Measurements from ENCODE around the gene RUVBL1.
A peak's percentile ranks its signal among the peaks of the same experiment; 100 is the strongest.

RUVBL1 gene

DNA sequence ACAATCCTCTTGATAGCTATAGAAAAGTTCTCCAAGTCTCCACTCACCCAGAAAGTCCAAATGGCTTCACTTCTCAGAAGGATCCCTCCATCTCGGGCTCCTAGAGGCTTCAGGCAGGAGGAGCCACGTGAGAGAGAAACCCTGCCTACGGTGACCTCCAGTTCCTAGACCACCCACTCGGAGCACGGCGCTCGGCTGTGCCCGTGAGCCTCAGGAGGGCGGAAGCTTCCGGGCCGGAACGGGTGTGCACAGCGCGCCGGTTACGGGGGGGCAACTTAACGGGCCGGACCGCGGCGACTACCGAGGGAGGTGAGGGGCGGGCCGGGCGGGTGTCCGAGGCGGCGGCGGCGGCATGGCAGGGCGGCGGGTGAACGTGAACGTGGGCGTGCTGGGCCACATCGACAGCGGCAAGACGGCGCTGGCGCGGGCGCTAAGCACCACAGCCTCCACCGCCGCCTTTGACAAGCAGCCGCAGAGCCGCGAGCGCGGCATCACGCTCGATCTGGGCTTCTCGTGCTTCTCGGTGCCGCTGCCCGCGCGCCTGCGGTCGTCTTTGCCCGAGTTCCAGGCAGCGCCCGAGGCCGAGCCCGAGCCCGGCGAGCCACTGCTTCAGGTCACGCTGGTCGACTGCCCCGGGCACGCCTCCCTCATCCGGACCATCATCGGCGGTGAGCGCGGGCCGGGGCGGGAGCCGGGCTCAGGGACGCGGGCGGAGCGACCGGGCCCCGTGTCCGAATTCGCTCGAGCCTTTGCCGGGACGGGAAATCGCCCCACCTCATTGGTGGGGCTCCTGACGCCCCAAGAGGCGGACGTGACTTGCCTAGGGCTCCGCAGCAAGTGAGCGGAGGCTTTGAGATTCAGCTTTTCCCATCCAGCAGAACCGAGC, 29.8 kb upstream of the RUVBL1 start, which contains the start of gene EEFSEC:
Gene EEFSEC, plus strand, starts transcription at position 326 of the 886 bp plus-strand sequence. Its CDS starts 27 bp downstream, at position 353.
- Histone ChIP-seq H3K4me1 (ENCODE audit: control insufficient read depth in 1 of 2, insufficient read depth in 2 of 2, low read length in 2 of 2) (peaks cover 0 to 7% of the 10 kb centered on the region in 2 donors), H3K27ac (ENCODE audit: low read length) (peak within 1 kb of the TSS; percentile 41), H3K27me3 (ENCODE audit: low read depth, low read length) (no peaks in the 10 kb centered on the region), H3K36me3 (ENCODE audit: control insufficient read depth in 1 of 2, insufficient read depth in 2 of 2, low read length in 2 of 2) (peaks cover 0 to 13% of the 10 kb centered on the region in 2 donors), H3K9me3 (ENCODE audit: control insufficient read depth in 1 of 2, low read length in 2 of 2) (no peaks in the 10 kb centered on the region), H3K4me3 (ENCODE audit: low read depth in 1 of 2, low read length in 2 of 2) (peak within 1 kb of the TSS; percentile 63 to 83)

DNA sequence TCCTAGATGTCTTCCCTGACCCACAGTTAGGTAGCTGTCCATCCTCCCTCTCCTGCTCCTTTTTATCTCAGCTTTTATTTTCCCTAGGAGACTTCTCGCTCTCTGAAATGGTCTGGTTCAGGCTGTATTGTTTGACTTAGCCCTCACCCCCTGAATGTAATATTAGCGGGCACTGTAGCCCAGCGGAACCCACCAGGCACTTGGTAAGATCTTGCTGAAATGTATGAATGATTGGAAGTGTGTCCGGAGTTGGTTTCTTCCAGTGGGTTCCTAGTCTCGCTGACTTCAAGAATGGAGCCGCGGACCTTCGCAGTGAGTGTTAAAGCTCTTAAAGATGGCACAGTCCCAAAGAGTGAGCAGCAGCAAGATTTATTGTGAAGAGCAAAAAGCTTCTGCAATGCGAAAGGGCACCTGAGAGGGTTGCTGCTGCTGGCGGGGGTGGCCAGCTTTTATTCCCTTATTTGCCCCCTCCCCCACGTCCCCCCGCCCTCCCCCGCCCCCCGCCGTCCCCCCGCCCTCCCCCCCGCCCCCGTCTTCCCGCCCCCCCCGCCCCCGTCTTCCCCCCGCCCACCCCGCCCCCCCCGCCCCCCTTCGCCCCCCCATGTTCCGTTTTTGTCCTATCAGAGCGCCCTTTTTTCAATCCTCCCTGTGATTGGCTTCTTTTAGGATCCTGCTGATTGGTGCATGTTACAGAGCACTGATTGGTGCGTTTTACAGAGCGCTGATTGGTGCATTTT, 29.0 kb upstream of the RUVBL1 start:
- peaks cover 0 to 7% of the 10 kb centered on the region in 2 donors for H3K4me1 ChIP-seq (ENCODE audit: control insufficient read depth in 1 of 2, insufficient read depth in 2 of 2, low read length in 2 of 2)
- no peak overlapping the region for H3K27ac ChIP-seq (ENCODE audit: low read length)
- peak overlapping the region; percentile 62 to 83 for H3K4me3 ChIP-seq (ENCODE audit: low read depth in 1 of 2, low read length in 2 of 2)
- no peaks in the 10 kb centered on the region for H3K27me3 ChIP-seq (ENCODE audit: low read depth, low read length)
- H3K9me3 ChIP-seq (ENCODE audit: control insufficient read depth in 1 of 2, low read length in 2 of 2) = no peaks in the 10 kb centered on the region
- H3K36me3 ChIP-seq (ENCODE audit: control insufficient read depth in 1 of 2, insufficient read depth in 2 of 2, low read length in 2 of 2) = peaks cover 0 to 10% of the 10 kb centered on the region in 2 donors

DNA sequence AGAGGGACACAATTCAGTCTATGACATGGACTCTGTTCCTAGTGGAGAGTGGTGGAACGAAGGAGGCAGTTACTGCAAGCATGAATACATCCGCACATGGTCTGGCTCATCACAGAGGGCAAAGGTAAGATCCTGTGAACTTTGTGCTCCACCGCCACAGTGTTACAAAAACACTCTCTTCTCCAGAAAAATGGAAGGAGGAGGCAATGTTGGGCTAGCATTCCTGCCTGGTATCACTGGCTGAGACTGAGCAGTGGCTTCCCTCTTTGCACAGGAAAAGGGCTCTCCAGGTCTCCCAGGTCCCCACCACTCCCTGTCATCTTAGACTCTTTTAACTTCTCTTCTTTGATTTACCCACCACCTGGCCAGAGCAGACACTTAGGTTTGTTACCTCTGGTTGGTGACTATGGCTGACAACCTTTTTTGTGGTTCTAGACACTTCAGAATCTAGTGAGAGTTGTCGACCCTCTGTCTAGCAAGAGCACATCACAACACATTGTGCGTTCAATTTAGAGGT, 28.2 kb upstream of the RUVBL1 start:
- H3K36me3 ChIP-seq (ENCODE audit: control insufficient read depth in 1 of 2, insufficient read depth in 2 of 2, low read length in 2 of 2) = peaks cover 0 to 4% of the 10 kb centered on the region in 2 donors
- peaks cover 0 to 7% of the 10 kb centered on the region in 2 donors for H3K4me1 ChIP-seq (ENCODE audit: control insufficient read depth in 1 of 2, insufficient read depth in 2 of 2, low read length in 2 of 2)
- no peak overlapping the region for H3K4me3 ChIP-seq (ENCODE audit: low read depth in 1 of 2, low read length in 2 of 2)
- H3K27me3 ChIP-seq (ENCODE audit: low read depth, low read length) = no peaks in the 10 kb centered on the region
- H3K9me3 ChIP-seq (ENCODE audit: control insufficient read depth in 1 of 2, low read length in 2 of 2) = no peaks in the 10 kb centered on the region
- H3K27ac ChIP-seq (ENCODE audit: low read length) = no peak overlapping the region

DNA sequence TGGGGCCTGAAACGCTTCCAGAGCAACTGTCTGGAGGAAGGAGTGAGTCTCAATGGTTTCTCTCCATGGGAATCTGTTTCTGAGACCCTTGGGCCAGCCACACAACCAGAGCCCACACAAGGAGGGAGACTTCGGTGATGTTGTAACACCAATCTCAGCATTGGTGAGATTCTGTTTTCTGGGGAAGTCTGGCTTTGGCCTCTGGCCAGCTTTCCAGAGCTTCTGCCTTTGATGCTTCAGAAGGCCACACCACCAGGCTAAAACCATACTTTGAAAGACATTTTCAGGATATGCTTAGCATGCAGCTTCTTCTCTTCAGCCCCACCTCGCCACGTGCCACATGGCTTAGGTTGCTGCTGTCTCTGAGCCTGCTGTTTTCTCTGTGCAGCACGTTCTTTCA, 26.0 kb upstream of the RUVBL1 start:
- H3K4me3 ChIP-seq (ENCODE audit: low read depth in 1 of 2, low read length in 2 of 2) = no peak overlapping the region
- no peaks in the 10 kb centered on the region for H3K9me3 ChIP-seq (ENCODE audit: control insufficient read depth in 1 of 2, low read length in 2 of 2)
- H3K27ac ChIP-seq (ENCODE audit: low read length) = no peak overlapping the region
- H3K27me3 ChIP-seq (ENCODE audit: low read depth, low read length) = no peaks in the 10 kb centered on the region
- H3K4me1 ChIP-seq (ENCODE audit: control insufficient read depth in 1 of 2, insufficient read depth in 2 of 2, low read length in 2 of 2) = peaks cover 0 to 7% of the 10 kb centered on the region in 2 donors
- H3K36me3 ChIP-seq (ENCODE audit: control insufficient read depth in 1 of 2, insufficient read depth in 2 of 2, low read length in 2 of 2) = no peaks in the 10 kb centered on the region

DNA sequence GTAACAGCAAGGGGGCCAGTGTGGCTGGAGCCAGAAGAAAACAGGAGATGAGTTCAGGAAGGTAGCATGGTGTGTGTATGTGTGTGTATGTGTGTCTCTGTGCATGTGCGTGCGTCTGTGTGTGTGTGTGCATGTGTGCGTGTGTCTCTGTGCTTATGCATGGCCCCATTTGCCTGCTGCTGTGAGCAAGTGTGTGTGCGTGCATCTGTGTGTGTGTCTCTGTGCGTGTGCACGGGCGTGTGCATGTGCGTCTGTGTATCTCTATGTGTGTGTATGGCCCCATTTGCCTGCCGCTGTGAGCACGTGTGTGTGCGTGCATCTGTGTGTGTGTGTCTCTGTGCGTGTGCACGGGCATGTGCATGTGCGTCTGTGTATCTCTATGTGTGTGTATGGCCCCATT, 22.6 kb upstream of the RUVBL1 start:
- no peak overlapping the region for H3K4me3 ChIP-seq (ENCODE audit: low read depth in 1 of 2, low read length in 2 of 2)
- H3K9me3 ChIP-seq (ENCODE audit: control insufficient read depth in 1 of 2, low read length in 2 of 2) = no peaks in the 10 kb centered on the region
- H3K4me1 ChIP-seq (ENCODE audit: control insufficient read depth in 1 of 2, insufficient read depth in 2 of 2, low read length in 2 of 2) = no peaks in the 10 kb centered on the region
- no peak overlapping the region for H3K27ac ChIP-seq (ENCODE audit: low read length)
- H3K27me3 ChIP-seq (ENCODE audit: low read depth, low read length) = no peaks in the 10 kb centered on the region
- H3K36me3 ChIP-seq (ENCODE audit: control insufficient read depth in 1 of 2, insufficient read depth in 2 of 2, low read length in 2 of 2) = no peaks in the 10 kb centered on the region

DNA sequence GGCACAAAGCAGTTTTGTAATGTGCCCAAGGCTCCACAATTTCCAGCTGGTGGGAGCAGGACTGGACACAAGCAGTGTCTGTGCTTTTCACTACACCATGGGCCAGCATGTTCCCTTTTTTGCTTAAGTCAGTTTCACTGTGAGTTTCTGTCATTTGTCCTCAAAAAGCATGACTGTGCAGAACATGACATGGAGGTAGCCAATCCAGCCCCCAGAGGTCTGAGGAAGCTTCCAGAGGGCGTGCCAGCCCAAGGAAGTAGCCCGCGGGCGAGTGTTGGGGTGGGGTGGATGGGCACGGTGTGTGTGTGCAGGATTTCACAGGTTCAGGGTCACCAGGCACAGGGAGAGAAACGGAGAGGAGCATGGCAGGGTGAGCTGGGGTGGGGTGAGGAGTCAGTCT, 21.7 kb upstream of the RUVBL1 start:
- Histone ChIP-seq H3K27me3 (ENCODE audit: low read depth, low read length) (no peaks in the 10 kb centered on the region), H3K4me1 (ENCODE audit: control insufficient read depth in 1 of 2, insufficient read depth in 2 of 2, low read length in 2 of 2) (no peaks in the 10 kb centered on the region), H3K27ac (ENCODE audit: low read length) (no peak overlapping the region), H3K9me3 (ENCODE audit: control insufficient read depth in 1 of 2, low read length in 2 of 2) (no peaks in the 10 kb centered on the region), H3K4me3 (ENCODE audit: low read depth in 1 of 2, low read length in 2 of 2) (no peak overlapping the region), H3K36me3 (ENCODE audit: control insufficient read depth in 1 of 2, insufficient read depth in 2 of 2, low read length in 2 of 2) (no peaks in the 10 kb centered on the region)

DNA sequence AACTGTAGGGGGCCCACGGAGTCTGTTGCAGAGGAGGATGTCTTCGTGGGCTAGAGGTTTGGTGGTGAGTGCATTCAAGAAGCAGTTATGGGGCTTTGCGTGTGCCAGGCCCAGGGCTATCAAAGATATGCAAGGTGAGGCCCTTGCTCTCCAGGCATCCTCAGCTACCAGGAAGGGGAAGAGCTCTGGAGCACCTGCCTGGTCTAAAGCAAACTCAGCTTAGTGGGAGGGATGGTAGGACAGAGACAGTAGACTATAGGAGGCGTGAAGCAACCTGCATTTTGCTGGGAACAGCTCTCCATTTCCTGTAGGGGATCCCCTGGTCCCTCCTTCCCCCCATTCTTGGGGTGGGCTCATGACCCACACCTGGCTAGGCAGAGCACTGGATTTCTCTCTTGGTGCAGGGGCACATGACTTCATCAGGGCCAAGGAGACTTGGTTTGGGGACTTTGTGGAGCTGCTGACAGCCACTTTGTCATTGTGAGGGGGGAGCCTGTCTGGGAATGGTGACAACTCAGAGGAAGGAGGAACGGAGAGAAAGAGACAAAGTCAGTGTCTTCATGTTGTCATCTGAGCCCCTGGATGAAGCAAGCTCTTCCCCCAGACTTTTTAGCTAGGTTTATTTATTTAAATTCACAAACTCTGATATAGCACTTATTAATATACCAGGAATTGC, 21.0 kb upstream of the RUVBL1 start:
- H3K27ac ChIP-seq (ENCODE audit: low read length) = no peak overlapping the region
- H3K9me3 ChIP-seq (ENCODE audit: control insufficient read depth in 1 of 2, low read length in 2 of 2) = no peaks in the 10 kb centered on the region
- H3K27me3 ChIP-seq (ENCODE audit: low read depth, low read length) = no peaks in the 10 kb centered on the region
- H3K36me3 ChIP-seq (ENCODE audit: control insufficient read depth in 1 of 2, insufficient read depth in 2 of 2, low read length in 2 of 2) = no peaks in the 10 kb centered on the region
- H3K4me3 ChIP-seq (ENCODE audit: low read depth in 1 of 2, low read length in 2 of 2) = no peak overlapping the region
- H3K4me1 ChIP-seq (ENCODE audit: control insufficient read depth in 1 of 2, insufficient read depth in 2 of 2, low read length in 2 of 2) = no peaks in the 10 kb centered on the region

DNA sequence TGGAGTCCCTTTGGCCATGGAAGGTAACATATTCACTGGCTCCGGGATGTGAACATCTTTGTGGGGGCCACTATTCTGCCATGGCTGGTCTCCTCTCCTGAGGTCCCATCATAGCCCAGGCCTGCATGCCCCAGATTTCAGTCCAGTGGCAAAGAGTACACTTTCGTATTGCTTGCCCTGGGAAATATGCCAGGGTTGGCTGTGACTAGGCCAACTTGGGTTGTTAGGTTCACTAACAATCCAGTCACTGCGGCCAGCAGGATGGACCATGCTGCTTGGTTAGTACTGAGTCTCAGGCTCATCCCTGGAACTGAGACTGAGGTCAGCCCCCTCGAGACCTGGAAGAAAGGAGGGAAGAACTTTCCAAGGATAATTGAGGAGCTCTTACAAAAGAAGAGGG, 19.9 kb upstream of the RUVBL1 start:
- Histone ChIP-seq H3K27me3 (ENCODE audit: low read depth, low read length) (no peaks in the 10 kb centered on the region), H3K9me3 (ENCODE audit: control insufficient read depth in 1 of 2, low read length in 2 of 2) (no peaks in the 10 kb centered on the region), H3K27ac (ENCODE audit: low read length) (no peak overlapping the region)

DNA sequence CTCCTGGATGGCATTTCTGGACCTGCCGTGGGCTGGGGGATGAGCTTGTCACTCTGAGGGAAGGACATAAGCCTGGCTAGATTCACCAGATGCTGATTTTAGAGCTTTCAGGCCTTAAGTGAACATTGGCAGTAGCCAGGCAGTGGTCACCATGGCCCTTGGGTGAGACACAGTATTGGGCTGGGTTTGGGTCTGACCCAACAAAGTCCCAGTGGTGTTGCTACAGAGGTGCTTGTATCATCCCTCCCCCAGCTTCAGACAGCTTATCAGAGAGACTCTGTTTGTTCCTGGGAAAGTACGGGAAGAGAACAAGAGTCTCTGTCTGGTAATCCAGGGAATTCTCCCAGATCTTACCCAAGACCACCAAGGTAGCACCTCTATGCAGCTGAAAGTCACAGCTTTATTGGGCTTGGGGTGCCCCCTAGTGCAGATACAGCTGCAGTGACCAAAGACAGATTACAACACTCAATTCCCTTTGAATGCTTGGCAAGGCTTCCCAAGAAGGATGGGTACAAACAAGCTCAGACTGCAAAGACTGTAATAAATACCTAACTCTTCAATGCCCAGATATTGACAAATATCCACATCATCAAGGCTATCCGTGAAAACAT, 9.8 kb upstream of the RUVBL1 start:
- no peaks in the 10 kb centered on the region for H3K27me3 ChIP-seq (ENCODE audit: low read depth, low read length)
- H3K36me3 ChIP-seq (ENCODE audit: control insufficient read depth in 1 of 2, insufficient read depth in 2 of 2, low read length in 2 of 2) = no peaks in the 10 kb centered on the region
- no peaks in the 10 kb centered on the region for H3K9me3 ChIP-seq (ENCODE audit: control insufficient read depth in 1 of 2, low read length in 2 of 2)
- H3K27ac ChIP-seq (ENCODE audit: low read length) = no peak overlapping the region
- no peaks in the 10 kb centered on the region for H3K4me1 ChIP-seq (ENCODE audit: control insufficient read depth in 1 of 2, insufficient read depth in 2 of 2, low read length in 2 of 2)
- H3K4me3 ChIP-seq (ENCODE audit: low read depth in 1 of 2, low read length in 2 of 2) = no peak overlapping the region

More for the DNA sequence above, 19.9 kb upstream of the RUVBL1 start:
- Histone ChIP-seq H3K4me3 (ENCODE audit: low read depth in 1 of 2, low read length in 2 of 2) (no peak overlapping the region), H3K4me1 (ENCODE audit: control insufficient read depth in 1 of 2, insufficient read depth in 2 of 2, low read length in 2 of 2) (no peaks in the 10 kb centered on the region), H3K36me3 (ENCODE audit: control insufficient read depth in 1 of 2, insufficient read depth in 2 of 2, low read length in 2 of 2) (no peaks in the 10 kb centered on the region)

DNA sequence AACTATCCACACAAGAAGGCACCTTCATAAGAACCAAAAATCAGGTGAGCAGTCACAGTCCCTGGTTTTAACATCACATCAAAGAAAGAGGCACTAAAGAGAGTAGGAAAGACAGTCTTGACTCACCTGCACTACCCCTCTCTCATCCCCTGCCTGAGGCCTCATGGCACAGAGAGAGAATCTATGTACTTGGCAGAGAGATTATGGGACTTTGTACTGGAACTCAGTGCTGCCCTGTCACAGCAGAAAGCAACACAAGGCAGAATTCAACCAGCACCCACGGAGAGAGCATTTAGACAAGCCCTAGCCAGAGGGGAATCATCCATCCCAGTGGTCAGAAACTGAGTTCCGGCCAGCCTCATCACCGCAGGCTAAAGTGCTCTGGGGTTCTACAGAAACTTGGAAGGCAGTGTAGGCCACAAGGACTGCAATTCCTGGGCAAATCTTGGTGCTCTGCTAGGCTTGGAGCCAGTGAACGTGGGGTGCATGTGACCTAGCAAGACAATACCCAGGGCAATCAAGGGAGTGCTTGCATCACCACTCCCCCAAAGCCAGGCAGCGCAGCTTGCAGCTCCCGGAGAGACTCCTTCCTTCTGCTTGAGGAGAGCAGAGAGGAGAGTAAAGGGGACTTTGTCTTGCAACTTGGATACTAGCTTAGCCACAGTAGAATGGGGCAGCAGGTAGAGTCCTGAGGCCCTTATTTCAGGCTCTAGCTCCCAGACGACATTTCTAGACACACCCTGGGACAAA, 8.5 kb upstream of the RUVBL1 start:
- H3K9me3 ChIP-seq (ENCODE audit: control insufficient read depth in 1 of 2, low read length in 2 of 2) = no peaks in the 10 kb centered on the region
- no peaks in the 10 kb centered on the region for H3K4me1 ChIP-seq (ENCODE audit: control insufficient read depth in 1 of 2, insufficient read depth in 2 of 2, low read length in 2 of 2)
- no peaks in the 10 kb centered on the region for H3K36me3 ChIP-seq (ENCODE audit: control insufficient read depth in 1 of 2, insufficient read depth in 2 of 2, low read length in 2 of 2)
- H3K27ac ChIP-seq (ENCODE audit: low read length) = no peak overlapping the region
- H3K27me3 ChIP-seq (ENCODE audit: low read depth, low read length) = no peaks in the 10 kb centered on the region
- H3K4me3 ChIP-seq (ENCODE audit: low read depth in 1 of 2, low read length in 2 of 2) = no peak overlapping the region

Measured in muscle layer of duodenum (tissue), 2 donors.